GM12892 (cell line): ENCODE data around the gene ABCG5.

Experiments used
- DNase-seq: peaks from one replicate; pipeline ENCODE4 v3.0.0; 2011; ENCODE audit not compliant: insufficient read length
- FAIRE-seq: peaks from 2 replicates; lab custom pipeline; 2011; peaks lifted over from hg19 to GRCh38; lab: Jason Lieb, UNC
- POLR2A ChIP-seq: IDR thresholded peaks from 2 replicates; pipeline ENCODE4 v1.6.1; 2011; ENCODE audit warnings: low read depth, low read length, control low read depth
- POLR2AphosphoS5 ChIP-seq: IDR thresholded peaks from 2 replicates; pipeline ENCODE4 v1.6.1; 2011; ENCODE audit warnings: low read depth, low read length, control low read depth
- TAF1 ChIP-seq: IDR thresholded peaks from 2 replicates; pipeline ENCODE4 v1.6.1; 2011; ENCODE audit warnings: low read depth, mild to moderate bottlenecking, control low read depth, low read length, borderline replicate concordance

The ABCG5 gene

GRCh38 chr2:43773876-43774613 is 64.6 kb downstream of the ABCG5 start, which contains the start of gene DYNC2LI1:
Gene DYNC2LI1, plus strand, starts transcription at chr2:43774039. Its CDS starts 100 bp downstream, at chr2:43774139.
- FAIRE-seq = peak; percentile 98
- DNase-seq = peak; percentile 68
- no peak for TF ChIP-seq TAF1
- TF ChIP-seq POLR2A = peak; percentile 38; the same call in 1 of the 2 replicates
- TF ChIP-seq POLR2AphosphoS5 = no peak

DNA sequence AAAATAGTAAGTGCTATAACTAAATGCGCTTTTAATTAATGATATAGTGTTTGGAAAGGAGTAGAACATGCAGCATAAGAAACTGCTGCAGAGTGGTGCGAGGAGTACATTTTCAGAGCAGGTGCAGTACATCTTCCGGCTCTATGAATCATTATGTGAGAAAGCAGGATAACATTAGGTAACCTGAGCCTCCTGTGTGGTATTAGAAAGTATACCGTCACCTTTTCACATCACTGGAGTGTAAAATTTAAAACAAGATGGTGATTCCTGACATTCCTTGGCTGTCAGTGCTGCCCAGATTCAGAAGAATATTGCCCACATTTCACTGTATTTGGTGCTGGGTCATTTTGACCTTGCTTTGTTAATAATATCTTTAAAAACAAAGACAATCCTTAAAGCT is 72.6 kb downstream of the ABCG5 start:
- FAIRE-seq (no peak), DNase-seq (no peak)
- TF ChIP-seq POLR2AphosphoS5 (no peak), TAF1 (no peak), POLR2A (no peak)

- TF ChIP-seq POLR2AphosphoS5 = no peak
- TF ChIP-seq TAF1 = no peak
- TF ChIP-seq POLR2A = no peak
- FAIRE-seq (no peak), DNase-seq (no peak)
Measured at GRCh38 chr2:43764086-43764705, 74.4 kb downstream of the ABCG5 start.

DNA sequence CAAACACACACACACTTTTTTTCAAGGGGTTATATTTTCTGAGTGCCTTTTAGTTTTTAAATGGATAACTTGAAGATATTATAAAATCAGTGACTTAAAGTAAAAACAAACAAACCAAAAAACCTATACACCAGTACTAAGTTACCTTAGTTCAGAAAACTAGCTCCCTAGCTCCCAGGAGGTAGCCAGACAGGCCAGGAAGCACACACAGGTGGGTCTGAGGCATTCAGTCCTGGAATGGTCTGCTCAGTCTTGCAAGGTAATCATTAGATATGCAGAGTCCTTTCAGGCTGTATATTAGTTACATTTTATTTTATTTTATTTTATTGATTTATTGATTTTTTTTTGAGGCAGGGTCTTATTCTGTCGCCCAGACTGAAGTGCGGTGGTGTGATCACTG is 75.5 kb downstream of the ABCG5 start:
- no peak for TF ChIP-seq POLR2A
- no peak for TF ChIP-seq POLR2AphosphoS5
- TF ChIP-seq TAF1 = no peak
- DNase-seq (no peak), FAIRE-seq (no peak)
